HG03442 (cell line): Measurements from ENCODE around the gene PLS1.
"Not testable (repeated sequence)": the region's sequence is repeated elsewhere in the genome, so short reads cannot be mapped to it uniquely, and the experiment has no call there.

Experiments used
- ATAC-seq: cut with Tn5 transposase; IDR thresholded peaks from one replicate; pipeline ENCODE4 v1.9.1; 2021; ENCODE audit warnings: mild to moderate bottlenecking, moderate library complexity; ENCODE audit not compliant: unreplicated experiment

The PLS1 gene

GRCh38 chr3:142595951-142596725, at the start of gene PLS1:
TSS of gene PLS1 (plus strand) at chr3:142596393. CDS start at chr3:142664238, 67,845 bp downstream.
- peak; percentile 92 for ATAC-seq

- no peak for ATAC-seq
Observed at GRCh38 chr3:142549986-142550385, 46.2 kb upstream of the PLS1 start.

- ATAC-seq: not testable (repeated sequence)
Observed at GRCh38 chr3:142552579-142552978, 43.6 kb upstream of the PLS1 start.

- ATAC-seq: no peak
Observed at GRCh38 chr3:142553741-142554140, 42.5 kb upstream of the PLS1 start.

GRCh38 chr3:142560118-142560517, 36.1 kb upstream of the PLS1 start:
- no peak for ATAC-seq

- ATAC-seq: no peak
Observed at GRCh38 chr3:142563496-142563997, 32.6 kb upstream of the PLS1 start.

- ATAC-seq: no peak
Observed at GRCh38 chr3:142566096-142566495, 30.1 kb upstream of the PLS1 start.

- no peak for ATAC-seq
Observed at GRCh38 chr3:142568393-142569017, 27.7 kb upstream of the PLS1 start.

- not testable (repeated sequence) for ATAC-seq
Observed at GRCh38 chr3:142569422-142569821, 26.8 kb upstream of the PLS1 start.

GRCh38 chr3:142574223-142574622, 22.0 kb upstream of the PLS1 start:
- not testable (repeated sequence) for ATAC-seq

GRCh38 chr3:142574665-142575064, 21.5 kb upstream of the PLS1 start:
- no peak for ATAC-seq

GRCh38 chr3:142576792-142577191, 19.4 kb upstream of the PLS1 start:
- no peak for ATAC-seq

- ATAC-seq: no peak
Observed at GRCh38 chr3:142577696-142578328, 18.4 kb upstream of the PLS1 start.

GRCh38 chr3:142578329-142579223, 17.6 kb upstream of the PLS1 start, which contains the start of gene ATR:
TSS of gene ATR (minus strand) at chr3:142578733. CDS start at chr3:142578704, 29 bp downstream.
- peak; percentile 95 for ATAC-seq

- ATAC-seq: no peak
Observed at GRCh38 chr3:142580061-142580423, 16.2 kb upstream of the PLS1 start.

GRCh38 chr3:142581070-142581469, 15.1 kb upstream of the PLS1 start:
- ATAC-seq: not testable (repeated sequence)

GRCh38 chr3:142586803-142587406, 9.3 kb upstream of the PLS1 start:
- ATAC-seq: no peak

- no peak for ATAC-seq
Observed at GRCh38 chr3:142588703-142589102, 7.5 kb upstream of the PLS1 start.

- not testable (repeated sequence) for ATAC-seq
Observed at GRCh38 chr3:142592268-142592667, 3.9 kb upstream of the PLS1 start.

GRCh38 chr3:142595141-142595540, 1.1 kb upstream of the PLS1 start:
- no peak for ATAC-seq
